Measurements from ENCODE around the gene CCNJL.
"Not testable (repeated sequence)": the region's sequence is repeated elsewhere in the genome, so short reads cannot be mapped to it uniquely, and the experiment has no call there.

Gene CCNJL

GRCh38 chr5:160354666-160355065, 42.3 kb upstream of the CCNJL start:
- FAIRE-seq (no peak), DNase-seq (ENCODE audit: insufficient read length, low spot score) (no peak)
- no peak for TF ChIP-seq SPI1 (IDR thresholded peaks at IDR 0.05; ENCODE audit: low read depth, low read length)
- no peak for TF ChIP-seq TAF1 (IDR thresholded peaks at IDR 0.05; ENCODE audit: low read depth, low read length)
- no peak for TF ChIP-seq PAX5 (IDR thresholded peaks at IDR 0.05; ENCODE audit: insufficient read depth, low read length, severe bottlenecking)

GRCh38 chr5:160353379-160353778, 41.0 kb upstream of the CCNJL start:
- DNase-seq (ENCODE audit: insufficient read length, low spot score) (no peak), FAIRE-seq (no peak)
- TF ChIP-seq TAF1 (IDR thresholded peaks at IDR 0.05; ENCODE audit: low read depth, low read length) (no peak), POLR2A (IDR thresholded peaks at IDR 0.05; ENCODE audit: low read depth, low read length) (no peak), POLR2AphosphoS5 (IDR thresholded peaks at IDR 0.05; ENCODE audit: low read depth, low read length) (no peak), PAX5 (IDR thresholded peaks at IDR 0.05; ENCODE audit: insufficient read depth, low read length, severe bottlenecking) (no peak), POU2F2 (IDR thresholded peaks at IDR 0.05; ENCODE audit: low read depth, low read length) (no peak), SPI1 (IDR thresholded peaks at IDR 0.05; ENCODE audit: low read depth, low read length) (no peak)

GRCh38 chr5:160352308-160352707, 39.9 kb upstream of the CCNJL start:
- DNase-seq (ENCODE audit: insufficient read length, low spot score) (no peak), FAIRE-seq (no peak)
- no peak for TF ChIP-seq POU2F2 (IDR thresholded peaks at IDR 0.05; ENCODE audit: low read depth, low read length)
- TF ChIP-seq PAX5 (IDR thresholded peaks at IDR 0.05; ENCODE audit: insufficient read depth, low read length, severe bottlenecking): no peak
- no peak for TF ChIP-seq TAF1 (IDR thresholded peaks at IDR 0.05; ENCODE audit: low read depth, low read length)
- TF ChIP-seq SPI1 (IDR thresholded peaks at IDR 0.05; ENCODE audit: low read depth, low read length): no peak
- TF ChIP-seq POLR2AphosphoS5 (IDR thresholded peaks at IDR 0.05; ENCODE audit: low read depth, low read length): no peak
- TF ChIP-seq POLR2A (IDR thresholded peaks at IDR 0.05; ENCODE audit: low read depth, low read length): no peak

- TF ChIP-seq POLR2A (IDR thresholded peaks at IDR 0.05; ENCODE audit: low read depth, low read length) (no peak), POLR2AphosphoS5 (IDR thresholded peaks at IDR 0.05; ENCODE audit: low read depth, low read length) (no peak), PAX5 (IDR thresholded peaks at IDR 0.05; ENCODE audit: insufficient read depth, low read length, severe bottlenecking) (no peak), POU2F2 (IDR thresholded peaks at IDR 0.05; ENCODE audit: low read depth, low read length) (no peak), TAF1 (IDR thresholded peaks at IDR 0.05; ENCODE audit: low read depth, low read length) (no peak), SPI1 (IDR thresholded peaks at IDR 0.05; ENCODE audit: low read depth, low read length) (no peak)
- DNase-seq (ENCODE audit: insufficient read length, low spot score) (no peak), FAIRE-seq (no peak)
These were observed 37.6 kb upstream of the CCNJL start for GRCh38 chr5:160349935-160350303.

GRCh38 chr5:160349249-160349934, 37.0 kb upstream of the CCNJL start:
- DNase-seq (ENCODE audit: insufficient read length, low spot score) (no peak), FAIRE-seq (no peak)
- TF ChIP-seq POLR2A (IDR thresholded peaks at IDR 0.05; ENCODE audit: low read depth, low read length) (no peak), PAX5 (IDR thresholded peaks at IDR 0.05; ENCODE audit: insufficient read depth, low read length, severe bottlenecking) (no peak), POU2F2 (IDR thresholded peaks at IDR 0.05; ENCODE audit: low read depth, low read length) (no peak), POLR2AphosphoS5 (IDR thresholded peaks at IDR 0.05; ENCODE audit: low read depth, low read length) (no peak), TAF1 (IDR thresholded peaks at IDR 0.05; ENCODE audit: low read depth, low read length) (no peak), SPI1 (IDR thresholded peaks at IDR 0.05; ENCODE audit: low read depth, low read length) (no peak)

GRCh38 chr5:160348080-160348479, 35.7 kb upstream of the CCNJL start:
- TF ChIP-seq POLR2A (IDR thresholded peaks at IDR 0.05; ENCODE audit: low read depth, low read length): no peak
- no peak for TF ChIP-seq POLR2AphosphoS5 (IDR thresholded peaks at IDR 0.05; ENCODE audit: low read depth, low read length)
- no peak for TF ChIP-seq POU2F2 (IDR thresholded peaks at IDR 0.05; ENCODE audit: low read depth, low read length)
- TF ChIP-seq TAF1 (IDR thresholded peaks at IDR 0.05; ENCODE audit: low read depth, low read length): no peak
- no peak for TF ChIP-seq PAX5 (IDR thresholded peaks at IDR 0.05; ENCODE audit: insufficient read depth, low read length, severe bottlenecking)
- no peak for TF ChIP-seq SPI1 (IDR thresholded peaks at IDR 0.05; ENCODE audit: low read depth, low read length)
- no peak for FAIRE-seq
- no peak for DNase-seq (ENCODE audit: insufficient read length, low spot score)

GRCh38 chr5:160347448-160347847, 35.1 kb upstream of the CCNJL start:
- FAIRE-seq: no peak

GRCh38 chr5:160342413-160342941, 30.1 kb upstream of the CCNJL start:
- DNase-seq (ENCODE audit: insufficient read length, low spot score) (no peak), FAIRE-seq (no peak)
- TF ChIP-seq PAX5 (IDR thresholded peaks at IDR 0.05; ENCODE audit: insufficient read depth, low read length, severe bottlenecking): no peak
- TF ChIP-seq POLR2AphosphoS5 (IDR thresholded peaks at IDR 0.05; ENCODE audit: low read depth, low read length): no peak

More at GRCh38 chr5:160347448-160347847, 35.1 kb upstream of the CCNJL start:
- DNase-seq (ENCODE audit: insufficient read length, low spot score): no peak
- no peak for TF ChIP-seq PAX5 (IDR thresholded peaks at IDR 0.05; ENCODE audit: insufficient read depth, low read length, severe bottlenecking)
- TF ChIP-seq TAF1 (IDR thresholded peaks at IDR 0.05; ENCODE audit: low read depth, low read length): no peak
- no peak for TF ChIP-seq POLR2A (IDR thresholded peaks at IDR 0.05; ENCODE audit: low read depth, low read length)
- TF ChIP-seq POU2F2 (IDR thresholded peaks at IDR 0.05; ENCODE audit: low read depth, low read length): no peak
- no peak for TF ChIP-seq POLR2AphosphoS5 (IDR thresholded peaks at IDR 0.05; ENCODE audit: low read depth, low read length)
- no peak for TF ChIP-seq SPI1 (IDR thresholded peaks at IDR 0.05; ENCODE audit: low read depth, low read length)

GRCh38 chr5:160341309-160341870, 29.0 kb upstream of the CCNJL start:
- FAIRE-seq: no peak
- DNase-seq (ENCODE audit: insufficient read length, low spot score): no peak
- TF ChIP-seq POLR2AphosphoS5 (IDR thresholded peaks at IDR 0.05; ENCODE audit: low read depth, low read length) (no peak), PAX5 (IDR thresholded peaks at IDR 0.05; ENCODE audit: insufficient read depth, low read length, severe bottlenecking) (no peak), POU2F2 (IDR thresholded peaks at IDR 0.05; ENCODE audit: low read depth, low read length) (no peak), TAF1 (IDR thresholded peaks at IDR 0.05; ENCODE audit: low read depth, low read length) (no peak)

- FAIRE-seq: not testable (repeated sequence)
These were observed 28.1 kb upstream of the CCNJL start for GRCh38 chr5:160340513-160340912.

More at GRCh38 chr5:160340513-160340912, 28.1 kb upstream of the CCNJL start:
- DNase-seq (ENCODE audit: insufficient read length, low spot score): not testable (repeated sequence)
